ENCODE data around the gene SLC6A18.

- TF ChIP-seq CTCF (IDR thresholded peaks at IDR 0.05) (no peak), POLR2A (IDR thresholded peaks at IDR 0.05) (no peak), POLR2AphosphoS5 (IDR thresholded peaks at IDR 0.05) (no peak)
Observed at GRCh38 chr5:1244976-1245375, 19.8 kb downstream of the SLC6A18 start.

Measured in prostate gland (tissue), 2 donors.